SK-N-SH (cell line): ENCODE measurements around the gene PRKG1. TPM values are rescaled to one million over a fixed set of nuclear protein-coding genes. Genes with fewer than 3 reads are reported as not detected.

Experiments
- CTCF ChIA-PET: fragments of 300-600, 350-600 bp; formaldehyde crosslinking; extraction: SDS; loops from one replicate; lab custom pipeline; 2021; lab: Yijun Ruan, JAX
- POLR2A ChIA-PET: fragments of 350-600 bp; sonication (Branson Sonifier 250); formaldehyde crosslinking; extraction: SDS; loops from one replicate; lab custom pipeline; 2020; ENCODE audit warnings: antibody characterized with exemption, inconsistent platforms; lab: Yijun Ruan, JAX
- DNase-seq: peaks from one replicate; pipeline ENCODE4 v3.0.0; 2012
- H2AFZ ChIP-seq: fragments of 200-600 bp; sonication (generic); 2 replicates; pipeline ENCODE4 v1.8.1; 2016; ENCODE audit warnings: antibody characterized with exemption, mild to moderate bottlenecking, low read depth
- H3F3A ChIP-seq: fragments of 200-600 bp; sonication (generic); replicated peaks from 2 replicates; pipeline ENCODE3; 2016; ENCODE audit warnings: antibody characterized with exemption, mild to moderate bottlenecking; ENCODE audit not compliant: insufficient read depth
- H3K27ac ChIP-seq, 2 experiments: fragments of 200-500 bp in 1 of 2; fragments of 200-600 bp in 1 of 2; sonication (Bioruptor generic) in 1 of 2; sonication (generic), shearing (Covaris generic) in 1 of 2; 2 replicates each; pipeline versions ENCODE4 v1.5.1 to v1.6.1; 2014 to 2016; ENCODE audit warnings: low read depth in 2 of 2, inconsistent platforms in 1 of 2, low read length in 1 of 2, mild to moderate bottlenecking in 1 of 2, mixed read lengths in 1 of 2
- H3K27me3 ChIP-seq: fragments of 200-600 bp; sonication (generic), shearing (Covaris generic); 2 replicates; pipeline ENCODE4 v1.6.1; 2016; ENCODE audit warnings: mixed run types; ENCODE audit not compliant: insufficient read depth
- H3K36me3 ChIP-seq, 2 experiments: fragments of 200-500 bp in 1 of 2; fragments of 200-600 bp in 1 of 2; sonication (Bioruptor generic) in 1 of 2; sonication (generic) in 1 of 2; replicated peaks in 1 of 2; 2 replicates each; pipeline versions ENCODE3 to v1.5.1; 2014 to 2016; ENCODE audit warnings: low read length in 1 of 2, mild to moderate bottlenecking in 1 of 2; ENCODE audit not compliant: insufficient read depth in 2 of 2, control insufficient read depth in 1 of 2
- H3K4me1 ChIP-seq, 2 experiments: fragments of 200-500 bp in 1 of 2; fragments of 200-600 bp in 1 of 2; sonication (Bioruptor generic) in 1 of 2; sonication (generic), shearing (Covaris generic) in 1 of 2; 2 replicates each; pipeline versions ENCODE4 v1.5.1 to v1.6.1; 2014 to 2016; ENCODE audit warnings: low read depth in 1 of 2, low read length in 1 of 2, mixed run types in 1 of 2; ENCODE audit not compliant: insufficient read depth in 2 of 2, control insufficient read depth in 1 of 2
- H3K4me2 ChIP-seq: fragments of 200-600 bp; sonication (generic), shearing (Covaris generic); 2 replicates; pipeline ENCODE4 v1.6.1; 2017; ENCODE audit warnings: mixed run types
- H3K4me3 ChIP-seq, 2 experiments: fragments of 200-500 bp in 1 of 2; fragments of 200-600 bp in 1 of 2; sonication (Bioruptor generic) in 1 of 2; sonication (generic), shearing (Covaris generic) in 1 of 2; 2 replicates each; pipeline versions ENCODE4 v1.5.1 to v1.8.1; 2014 to 2016; ENCODE audit warnings: low read depth in 2 of 2, inconsistent platforms in 1 of 2, low read length in 1 of 2, mild to moderate bottlenecking in 1 of 2, mixed read lengths in 1 of 2, moderate library complexity in 1 of 2
- H3K79me2 ChIP-seq: fragments of 200-600 bp; sonication (generic); 2 replicates; pipeline ENCODE4 v1.8.1; 2017; ENCODE audit warnings: mild to moderate bottlenecking; ENCODE audit not compliant: insufficient read depth
- H3K9ac ChIP-seq: fragments of 200-600 bp; sonication (generic); 2 replicates; pipeline ENCODE4 v1.6.1; 2017; ENCODE audit warnings: mixed run types
- H3K9me2 ChIP-seq: fragments of 200-600 bp; sonication (generic); 2 replicates; pipeline ENCODE4 v1.6.1; 2017; ENCODE audit warnings: mixed run types
- H3K9me3 ChIP-seq: fragments of 200-600 bp; sonication (generic); 2 replicates; pipeline ENCODE4 v1.6.1; 2017; ENCODE audit warnings: mixed run types, mild to moderate bottlenecking, moderate library complexity
- H4K20me1 ChIP-seq: fragments of 200-600 bp; sonication (generic); 2 replicates; pipeline ENCODE4 v1.6.1; 2017; ENCODE audit warnings: mild to moderate bottlenecking, mixed run types; ENCODE audit not compliant: insufficient read depth
- CHD2 ChIP-seq: fragments of 150-350 bp; IDR thresholded peaks from 2 replicates; pipeline ENCODE4 v1.6.1; 2018; ENCODE audit warnings: low read length; ENCODE audit not compliant: partially characterized antibody
- EP300 ChIP-seq, 2 experiments: IDR thresholded peaks; 2 replicates each; pipeline versions ENCODE4 v1.4.0 to v1.6.1; 2012; ENCODE audit warnings: borderline replicate concordance in 1 of 2, low read depth in 1 of 2, low read length in 1 of 2
- GABPA ChIP-seq: IDR thresholded peaks from 2 replicates; pipeline ENCODE4 v1.4.0; 2012; ENCODE audit warnings: low read depth, mild to moderate bottlenecking
- GATA2 ChIP-seq: sonication (generic); formaldehyde crosslinking; IDR thresholded peaks from 2 replicates; pipeline ENCODE4 v1.5.0; 2020; ENCODE audit warnings: mild to moderate bottlenecking, missing genetic modification reagents
- IRF3 ChIP-seq: fragments of 150-350 bp; IDR thresholded peaks from 2 replicates; pipeline ENCODE4 v1.6.1; 2016; ENCODE audit warnings: mild to moderate bottlenecking, low read depth, low read length
- JUND ChIP-seq: IDR thresholded peaks from 2 replicates; pipeline ENCODE4 v1.4.0; 2012
- MEF2A ChIP-seq: IDR thresholded peaks from 2 replicates; pipeline ENCODE4 v1.4.0; 2012; ENCODE audit warnings: low read depth, borderline replicate concordance
- MXI1 ChIP-seq: IDR thresholded peaks from 2 replicates; pipeline ENCODE4 v1.6.1; 2012; ENCODE audit warnings: mild to moderate bottlenecking, low read depth, low read length, improper control_type of control experiment
- NFIC ChIP-seq: IDR thresholded peaks from 2 replicates; pipeline ENCODE4 v1.4.0; 2012; ENCODE audit warnings: borderline replicate concordance
- POLR2AphosphoS5 ChIP-seq: IDR thresholded peaks from 2 replicates; pipeline ENCODE4 v1.6.1; 2012; ENCODE audit warnings: low read depth, low read length
- RAD21 ChIP-seq: IDR thresholded peaks from 2 replicates; pipeline ENCODE4 v1.6.1; 2012; ENCODE audit warnings: mild to moderate bottlenecking, low read length
- RFX5 ChIP-seq: IDR thresholded peaks from 2 replicates; pipeline ENCODE4 v1.6.1; 2012; ENCODE audit warnings: mild to moderate bottlenecking, improper control_type of control experiment, low read length
- TAF1 ChIP-seq: IDR thresholded peaks from 2 replicates; pipeline ENCODE4 v1.6.1; 2012; ENCODE audit warnings: low read depth, mild to moderate bottlenecking, low read length, moderate library complexity, borderline replicate concordance
- TCF12 ChIP-seq: IDR thresholded peaks from 2 replicates; pipeline ENCODE4 v1.4.0; 2012
- WGBS: methylation state at CpG from one replicate; pipeline ENCODE4 v1.1.6; 2017; ENCODE audit warnings: low lambda C conversion rate; 5-methylcytosine and 5-hydroxymethylcytosine counted together
- polyA plus RNA-seq, 3 experiments: library from polyadenylated mRNA; depleted of rRNA; stranded (reverse); fragments of >200 nt; gene quantifications; 2 replicates each; pipeline ENCODE4 v1.2.3, GENCODE V29; 2012
- TF ChIP-seq, protein P1 (sequence below): fragments of 200-600 bp; sonication (generic); IDR thresholded peaks from 2 replicates; pipeline ENCODE4 v1.6.1; 2017; ENCODE audit warnings: antibody characterized with exemption, mild to moderate bottlenecking, moderate library complexity

Gene PRKG1
- polyA plus RNA-seq, 1 of the 3 experiments (the other 2 are of a cell fraction) = 4.1 TPM

DNA sequence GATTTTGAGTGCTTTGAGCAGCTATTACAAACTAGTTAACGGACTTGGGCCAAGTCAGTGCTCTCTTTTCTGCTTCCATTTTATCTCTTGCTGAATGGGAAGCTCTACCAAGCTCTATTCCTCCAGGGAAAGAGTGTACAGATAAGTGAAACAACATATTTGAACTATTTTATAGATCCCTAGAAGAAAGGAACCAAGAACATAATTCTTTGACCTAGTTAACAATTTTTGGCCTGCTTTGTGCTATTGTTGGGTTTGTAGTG, 244.8 kb downstream of the PRKG1 start:
- no peak overlapping the region for H3K9ac ChIP-seq
- no peak for TF ChIP-seq IRF3
- TF ChIP-seq, protein P1, sequence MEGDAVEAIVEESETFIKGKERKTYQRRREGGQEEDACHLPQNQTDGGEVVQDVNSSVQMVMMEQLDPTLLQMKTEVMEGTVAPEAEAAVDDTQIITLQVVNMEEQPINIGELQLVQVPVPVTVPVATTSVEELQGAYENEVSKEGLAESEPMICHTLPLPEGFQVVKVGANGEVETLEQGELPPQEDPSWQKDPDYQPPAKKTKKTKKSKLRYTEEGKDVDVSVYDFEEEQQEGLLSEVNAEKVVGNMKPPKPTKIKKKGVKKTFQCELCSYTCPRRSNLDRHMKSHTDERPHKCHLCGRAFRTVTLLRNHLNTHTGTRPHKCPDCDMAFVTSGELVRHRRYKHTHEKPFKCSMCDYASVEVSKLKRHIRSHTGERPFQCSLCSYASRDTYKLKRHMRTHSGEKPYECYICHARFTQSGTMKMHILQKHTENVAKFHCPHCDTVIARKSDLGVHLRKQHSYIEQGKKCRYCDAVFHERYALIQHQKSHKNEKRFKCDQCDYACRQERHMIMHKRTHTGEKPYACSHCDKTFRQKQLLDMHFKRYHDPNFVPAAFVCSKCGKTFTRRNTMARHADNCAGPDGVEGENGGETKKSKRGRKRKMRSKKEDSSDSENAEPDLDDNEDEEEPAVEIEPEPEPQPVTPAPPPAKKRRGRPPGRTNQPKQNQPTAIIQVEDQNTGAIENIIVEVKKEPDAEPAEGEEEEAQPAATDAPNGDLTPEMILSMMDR = no peak
- no peak for TF ChIP-seq TAF1
- TF ChIP-seq MXI1 = no peak
- no peak for TF ChIP-seq MEF2A
- TF ChIP-seq RFX5 = no peak
- TF ChIP-seq RAD21 = no peak
- ChIA-PET CTCF (interaction anchor here (0.6 to 1.6 kb wide), 4 partner anchors 19 to 1044 kb away, joined by 3 to 5 read pairs (median 3); no protein-coding TSS in a partner anchor), POLR2A (no interaction called here)
- H3K4me2 ChIP-seq = no peak overlapping the region
- no peak overlapping the region for H3K27ac ChIP-seq
- H3K27me3 ChIP-seq = no peaks in the 10 kb centered on the region
- H2AFZ ChIP-seq = no peak overlapping the region
- DNase-seq = no peak
- no peaks in the 10 kb centered on the region for H3K36me3 ChIP-seq
- H3K9me3 ChIP-seq = no peaks in the 10 kb centered on the region
- no peaks in the 10 kb centered on the region for H4K20me1 ChIP-seq
- peaks cover 5% of the 10 kb centered on the region for H3F3A ChIP-seq
- peaks cover 0 to 6% of the 10 kb centered on the region in 2 experiments; a peak in 2 of 4 replicates for H3K4me1 ChIP-seq
- H3K79me2 ChIP-seq = no peaks in the 10 kb centered on the region
- H3K9me2 ChIP-seq = no peaks in the 10 kb centered on the region
- WGBS = 77% methylated on average over 1 of the region's 1 CpG
- no peak overlapping the region for H3K4me3 ChIP-seq

DNA sequence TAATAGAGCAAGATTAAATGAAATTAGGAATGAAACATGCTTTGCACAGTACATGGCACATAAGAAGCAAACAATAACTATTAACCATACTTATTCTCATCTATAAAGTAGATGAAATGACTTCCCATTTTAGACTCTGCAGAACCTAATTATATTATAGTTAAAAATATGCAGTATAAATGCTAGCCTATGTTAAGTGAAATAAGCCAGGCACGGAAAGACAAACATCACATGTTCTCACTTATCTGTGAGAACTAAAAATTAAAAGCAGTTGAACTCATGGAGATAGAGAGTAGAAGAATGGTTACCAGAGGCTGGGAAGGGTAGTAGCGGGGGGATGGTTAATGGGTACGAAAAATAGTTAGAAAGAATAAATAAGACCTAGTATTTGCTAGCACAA, 247.0 kb downstream of the PRKG1 start:
- POLR2A ChIA-PET = no interaction called here
- no peaks in the 10 kb centered on the region for H3F3A ChIP-seq
- H3K4me2 ChIP-seq = no peak overlapping the region
- H3K4me1 ChIP-seq = peaks cover 0 to 6% of the 10 kb centered on the region in 2 experiments; a peak in 2 of 4 replicates
- no peak overlapping the region for H2AFZ ChIP-seq
- no peak overlapping the region for H3K4me3 ChIP-seq
- no peak for DNase-seq
- peak overlapping the region in 1 of 2 experiments; percentile 16; a peak in 1 of 4 replicates for H3K27ac ChIP-seq
- no peak overlapping the region for H3K9ac ChIP-seq
- TF ChIP-seq GABPA (no peak), GATA2 (CRISPR knock-in tag) (peak; percentile 42; the same call in 1 of the 2 replicates), RFX5 (no peak), POLR2AphosphoS5 (no peak), NFIC (no peak), EP300 (IDR thresholded peaks at IDR 0.05; ENCODE audit: borderline replicate concordance in 1 of 2, low read depth in 1 of 2, low read length in 1 of 2) (peak in 1 of 2 experiments; percentile 27; a peak in 1 of 4 replicates), JUND (no peak), TCF12 (no peak), CHD2 (no peak)
- no peaks in the 10 kb centered on the region for H3K36me3 ChIP-seq
- no peaks in the 10 kb centered on the region for H3K9me2 ChIP-seq
- no peaks in the 10 kb centered on the region for H3K79me2 ChIP-seq
- CTCF ChIA-PET = no interaction called here
- 58% methylated on average over 3 of the region's 3 CpGs for WGBS
- H4K20me1 ChIP-seq = no peaks in the 10 kb centered on the region
- no peaks in the 10 kb centered on the region for H3K9me3 ChIP-seq
- H3K27me3 ChIP-seq = no peaks in the 10 kb centered on the region
